ENCODE measurements around the gene BAHCC1. TPM values are rescaled to one million over a fixed set of nuclear protein-coding genes. Genes with fewer than 3 reads are reported as not detected.

The BAHCC1 gene
- total and polyA plus RNA-seq, 12 donors, result 4.8 to 13.1 (median 9.2) TPM

DNA sequence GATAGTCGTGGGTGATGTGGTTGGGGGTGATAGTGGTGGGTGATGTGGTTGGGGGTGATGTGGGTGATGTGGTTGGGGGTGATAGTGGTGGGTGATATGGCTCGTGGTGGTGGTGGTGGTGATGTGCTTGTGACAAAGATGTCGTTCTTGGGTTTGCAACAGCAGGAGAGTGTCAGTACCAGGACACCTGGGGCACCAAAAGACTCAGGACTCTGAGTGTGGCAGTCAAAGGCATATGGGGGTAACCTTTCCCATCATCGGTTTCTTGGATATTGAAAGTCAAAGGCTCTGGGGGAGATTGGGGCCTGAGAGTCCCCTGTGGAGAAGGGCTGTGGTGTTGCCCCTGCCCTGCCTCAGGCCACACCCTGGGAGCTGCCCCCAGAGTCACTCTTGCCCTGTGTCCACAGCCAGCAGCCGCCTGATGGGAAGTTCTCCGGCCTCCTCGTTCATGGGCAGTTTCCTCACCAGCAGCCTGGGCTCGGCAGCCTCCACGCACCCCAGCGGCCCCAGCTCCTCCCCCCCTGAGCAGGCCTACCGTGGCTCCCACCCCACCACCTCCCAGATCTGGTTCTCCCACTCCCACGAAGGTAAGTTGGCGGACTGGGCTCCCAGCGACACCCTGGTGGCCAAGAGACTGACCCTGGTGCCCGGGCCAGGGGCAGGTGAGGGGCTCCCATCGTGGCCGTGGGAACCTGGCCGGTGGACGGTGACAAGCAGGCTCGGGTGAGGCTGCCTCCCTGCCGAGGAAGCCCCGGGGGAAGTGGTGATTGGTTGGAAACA lies 31.3 kb downstream of the BAHCC1 start:
- ATAC-seq (no peak), DNase-seq (no peak)
- peak overlapping the region in 2 of 10 donors; percentile 15 to 44 for H3K27ac ChIP-seq
- 74 to 76% methylated on average over 22 of the region's 22 CpGs for WGBS, 2 donors
- intact Hi-C loops (cut with DNase I), result loop anchor here in 3 of 10 donors (5.0 to 10.0 kb wide), 3 partner anchors 41 to 48 kb away; no protein-coding TSS in a partner anchor
- H3K36me3 ChIP-seq, result no peaks in the 10 kb centered on the region
- H3K9me3 ChIP-seq, result no peaks in the 10 kb centered on the region
- H3K4me3 ChIP-seq, result no peak overlapping the region
- H3K4me1 ChIP-seq, result peaks cover 58 to 72% (median 70%) of the 10 kb centered on the region in 9 donors
- TF ChIP-seq, protein P1, sequence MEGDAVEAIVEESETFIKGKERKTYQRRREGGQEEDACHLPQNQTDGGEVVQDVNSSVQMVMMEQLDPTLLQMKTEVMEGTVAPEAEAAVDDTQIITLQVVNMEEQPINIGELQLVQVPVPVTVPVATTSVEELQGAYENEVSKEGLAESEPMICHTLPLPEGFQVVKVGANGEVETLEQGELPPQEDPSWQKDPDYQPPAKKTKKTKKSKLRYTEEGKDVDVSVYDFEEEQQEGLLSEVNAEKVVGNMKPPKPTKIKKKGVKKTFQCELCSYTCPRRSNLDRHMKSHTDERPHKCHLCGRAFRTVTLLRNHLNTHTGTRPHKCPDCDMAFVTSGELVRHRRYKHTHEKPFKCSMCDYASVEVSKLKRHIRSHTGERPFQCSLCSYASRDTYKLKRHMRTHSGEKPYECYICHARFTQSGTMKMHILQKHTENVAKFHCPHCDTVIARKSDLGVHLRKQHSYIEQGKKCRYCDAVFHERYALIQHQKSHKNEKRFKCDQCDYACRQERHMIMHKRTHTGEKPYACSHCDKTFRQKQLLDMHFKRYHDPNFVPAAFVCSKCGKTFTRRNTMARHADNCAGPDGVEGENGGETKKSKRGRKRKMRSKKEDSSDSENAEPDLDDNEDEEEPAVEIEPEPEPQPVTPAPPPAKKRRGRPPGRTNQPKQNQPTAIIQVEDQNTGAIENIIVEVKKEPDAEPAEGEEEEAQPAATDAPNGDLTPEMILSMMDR (IDR thresholded peaks at IDR 0.05), result no peak
- H3K27me3 ChIP-seq, result peaks cover 0 to 38% (median 0%) of the 10 kb centered on the region in 7 donors

- Histone ChIP-seq H3K4me3 (peak overlapping the region in 1 of 10 donors; percentile 4), H3K27me3 (peaks cover 0 to 38% (median 0%) of the 10 kb centered on the region in 7 donors), H3K4me1 (peaks cover 49 to 68% (median 61%) of the 10 kb centered on the region in 9 donors), H3K36me3 (no peaks in the 10 kb centered on the region), H3K27ac (peak overlapping the region in 6 of 10 donors; percentile 9 to 57 (median 40)), H3K9me3 (no peaks in the 10 kb centered on the region)
- WGBS, 2 donors, result 37 to 49% methylated on average over 41 of the region's 41 CpGs
- DNase-seq (peak in 1 of 2 donors; percentile 70), ATAC-seq (peak in 6 of 8 donors; percentile 16 to 52 (median 30))
- intact Hi-C loops (cut with DNase I), result loop anchor here in 3 of 10 donors (5.0 to 10.0 kb wide), 3 partner anchors 40 to 47 kb away; no protein-coding TSS in a partner anchor
- TF ChIP-seq, protein P1 (IDR thresholded peaks at IDR 0.05), result peak in 1 of 9 donors; percentile 9
Observed at GRCh38 chr17:81427173-81428120, 32.2 kb downstream of the BAHCC1 start.

DNA sequence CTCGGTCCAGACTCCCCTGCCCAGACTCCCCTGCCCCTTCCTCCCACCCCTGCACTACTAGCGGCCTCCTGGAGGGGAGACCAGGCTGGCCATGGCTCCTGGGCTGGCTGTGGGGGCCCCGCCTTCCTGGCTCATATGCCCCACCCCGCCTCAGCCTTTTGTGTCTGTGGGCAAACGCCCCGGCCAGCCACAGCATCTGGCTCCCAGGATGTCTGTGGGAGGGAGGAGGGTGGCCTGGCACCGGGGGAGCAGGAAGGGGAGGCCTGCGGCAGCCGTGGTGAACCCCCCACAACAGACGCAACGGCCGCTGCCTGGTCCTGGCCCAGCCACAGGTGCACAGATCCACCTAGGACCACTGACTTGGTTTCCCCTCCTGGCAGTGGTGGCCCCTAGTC lies 32.9 kb downstream of the BAHCC1 start:
- peak overlapping the region in 4 of 10 donors; percentile 9 to 57 (median 40) for H3K27ac ChIP-seq
- peak overlapping the region in 1 of 10 donors; percentile 4 for H3K4me3 ChIP-seq
- H3K4me1 ChIP-seq, result peaks cover 43 to 65% (median 55%) of the 10 kb centered on the region in 9 donors

More for the DNA sequence above, 32.9 kb downstream of the BAHCC1 start:
- WGBS, 2 donors, result 51 to 68% methylated on average over 11 to 12 of the region's 12 CpGs
- no peaks in the 10 kb centered on the region for H3K36me3 ChIP-seq
- ATAC-seq, result peak in 2 of 8 donors; percentile 4 to 5
- TF ChIP-seq, protein P1 (IDR thresholded peaks at IDR 0.05), result no peak
- DNase-seq, result no peak
- intact Hi-C loops (cut with DNase I), result loop anchor here in 3 of 10 donors (5.0 to 10.0 kb wide), 3 partner anchors 39 to 47 kb away; no protein-coding TSS in a partner anchor
- no peaks in the 10 kb centered on the region for H3K9me3 ChIP-seq
- peaks cover 0 to 38% (median 0%) of the 10 kb centered on the region in 7 donors for H3K27me3 ChIP-seq

Data from heart right ventricle (tissue), 16 donors.